GM23248 (cell line): ENCODE data around the gene C9orf57. TPM values are rescaled to one million over a fixed set of nuclear protein-coding genes. Genes with fewer than 3 reads are reported as not detected.

Experiments
- DNase-seq: peaks from one replicate; pipeline ENCODE4 v3.0.0-alpha.2; 2015
- H2AFZ ChIP-seq: fragments of 200-600 bp; sonication (generic); 2 replicates; pipeline ENCODE4 v1.6.1; 2016; ENCODE audit warnings: antibody characterized with exemption
- H3F3A ChIP-seq: fragments of 200-600 bp; sonication (generic); 2 replicates; pipeline ENCODE4 v1.6.1; 2016; ENCODE audit warnings: mild to moderate bottlenecking, antibody characterized with exemption, mixed run types; ENCODE audit not compliant: insufficient read depth
- H3K27ac ChIP-seq: fragments of 200-600 bp; sonication (generic); 2 replicates; pipeline ENCODE4 v1.5.1; 2016; ENCODE audit warnings: mild to moderate bottlenecking
- H3K27me3 ChIP-seq: fragments of 200-600 bp; sonication (generic); replicated peaks from 2 replicates; pipeline ENCODE4 v1.6.1; 2016; ENCODE audit warnings: mild to moderate bottlenecking; ENCODE audit not compliant: insufficient read depth
- H3K36me3 ChIP-seq: fragments of 200-600 bp; sonication (generic); 2 replicates; pipeline ENCODE4 v1.6.1; 2016; ENCODE audit warnings: low read depth, mild to moderate bottlenecking
- H3K4me1 ChIP-seq: fragments of 200-600 bp; sonication (generic); 2 replicates; pipeline ENCODE4 v1.6.1; 2016; ENCODE audit warnings: mild to moderate bottlenecking; ENCODE audit not compliant: insufficient read depth
- H3K4me2 ChIP-seq: fragments of 200-600 bp; sonication (generic); one replicate; pipeline ENCODE4 v1.6.1; 2016; ENCODE audit warnings: mild to moderate bottlenecking; ENCODE audit not compliant: unreplicated experiment
- H3K4me3 ChIP-seq: fragments of 200-600 bp; sonication (generic); 2 replicates; pipeline ENCODE4 v1.5.1; 2016; ENCODE audit warnings: mild to moderate bottlenecking
- H3K79me2 ChIP-seq: fragments of 200-600 bp; sonication (generic); 2 replicates; pipeline ENCODE4 v1.6.1; 2016; ENCODE audit warnings: mild to moderate bottlenecking; ENCODE audit not compliant: insufficient read depth
- H3K9ac ChIP-seq: fragments of 200-600 bp; sonication (generic); 2 replicates; pipeline ENCODE4 v1.6.1; 2016; ENCODE audit warnings: mild to moderate bottlenecking
- H3K9me2 ChIP-seq: fragments of 200-600 bp; sonication (generic); 2 replicates; pipeline ENCODE4 v1.6.1; 2016; ENCODE audit warnings: mixed run types, mild to moderate bottlenecking, moderate library complexity; ENCODE audit not compliant: insufficient read depth
- H3K9me3 ChIP-seq: fragments of 200-600 bp; sonication (generic); one replicate; pipeline ENCODE4 v1.6.1; 2017; ENCODE audit warnings: low read depth
- H4K20me1 ChIP-seq: fragments of 200-600 bp; sonication (generic); 2 replicates; pipeline ENCODE4 v1.6.0; 2016; ENCODE audit not compliant: insufficient read depth
- EZH2 ChIP-seq: fragments of 200-600 bp; sonication (generic); IDR thresholded peaks from 2 replicates; pipeline ENCODE4 v1.6.1; 2018; ENCODE audit warnings: antibody characterized with exemption, mild to moderate bottlenecking; ENCODE audit not compliant: insufficient read depth, poor library complexity, severe bottlenecking
- EZH2phosphoT487 ChIP-seq: fragments of 200-600 bp; sonication (generic); IDR thresholded peaks from 2 replicates; pipeline ENCODE4 v1.6.1; 2018; ENCODE audit warnings: antibody characterized with exemption, moderate library complexity, mild to moderate bottlenecking, low read depth; ENCODE audit not compliant: insufficient read depth
- WGBS, 2 experiments: methylation state at CpG; one replicate each; pipeline ENCODE4 v1.1.6; 2015 to 2017; ENCODE audit warnings: low lambda C conversion rate in 2 of 2, low coverage in 1 of 2; ENCODE audit errors: missing lambda C conversion rate in 2 of 2; 5-methylcytosine and 5-hydroxymethylcytosine counted together
- in situ Hi-C: fragments of 300-500 bp; cut with MboI; formaldehyde crosslinking; loops from 2 replicates; pipeline ENCODE4 v1.15.0; 2020
- polyA plus RNA-seq: library from polyadenylated mRNA; unstranded; fragments of >200 nt; fragmentation: Nextera tagmentation; extraction: Ambion mirVana; gene quantifications from 2 replicates; pipeline ENCODE4 v1.2.1, GENCODE V29; 2016
- total RNA-seq: library from RNA; depleted of rRNA; stranded (reverse); fragments of >200 nt; shearing (Covaris generic); gene quantifications from 2 replicates; pipeline ENCODE4 v1.2.3, GENCODE V29; 2014

C9orf57 gene
- total and polyA plus RNA-seq, 2 experiments from 2014 or later, result not detected

GRCh38 chr9:72042928-72043327 lies 17.5 kb downstream of the C9orf57 start:
- no peak for DNase-seq
- 92 to 94% methylated on average over 3 of the region's 3 CpGs for WGBS, 2 experiments
- in situ Hi-C loops, result loop anchor here (5.0 to 25.0 kb wide), 2 partner anchors 229 to 1144 kb away; no protein-coding TSS in a partner anchor

DNA sequence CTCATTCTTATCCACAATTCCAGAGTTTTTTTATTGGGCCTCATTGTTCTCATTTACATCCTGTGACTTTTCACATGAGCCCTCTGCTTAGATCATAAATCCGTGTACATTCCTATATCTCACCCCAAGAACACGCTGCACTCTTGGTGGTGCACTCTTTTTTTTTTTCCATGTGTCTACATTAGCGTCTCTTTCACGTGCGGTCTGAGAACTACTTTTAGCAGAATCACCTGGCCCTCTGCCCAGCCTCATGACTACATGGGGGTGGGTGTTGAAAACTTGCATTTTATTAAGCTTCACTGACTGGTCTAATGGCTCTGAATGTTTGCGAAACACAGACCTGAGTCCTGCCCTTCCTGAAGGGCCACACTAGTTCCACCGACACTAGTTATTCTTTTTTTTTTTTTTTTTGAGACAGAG lies 18.6 kb downstream of the C9orf57 start:
- H3K4me2 ChIP-seq, result no peak overlapping the region
- no peaks in the 10 kb centered on the region for H4K20me1 ChIP-seq
- H3K9me2 ChIP-seq, result no peaks in the 10 kb centered on the region
- no peak overlapping the region for H2AFZ ChIP-seq
- no peaks in the 10 kb centered on the region for H3K36me3 ChIP-seq
- no peak overlapping the region for H3K9ac ChIP-seq
- H3K4me3 ChIP-seq, result no peak overlapping the region
- H3K27ac ChIP-seq, result 0 out of 2 replicates have a peak overlapping the region, but pooled peaks have one; percentile 3
- TF ChIP-seq EZH2phosphoT487 (no peak), EZH2 (no peak)
- peak; percentile 94 for DNase-seq
- H3K27me3 ChIP-seq, result peaks cover 20% of the 10 kb centered on the region
- WGBS, 2 experiments, result 3 to 5% methylated on average over 7 of the region's 7 CpGs
- H3F3A ChIP-seq, result peaks cover 15% of the 10 kb centered on the region; the same call in 1 of the 2 replicates
- H3K79me2 ChIP-seq, result no peaks in the 10 kb centered on the region
- in situ Hi-C loops, result loop anchor here (5.0 to 25.0 kb wide), 2 partner anchors 231 to 1146 kb away; no protein-coding TSS in a partner anchor
- H3K9me3 ChIP-seq, result no peaks in the 10 kb centered on the region
- H3K4me1 ChIP-seq, result 0 out of 2 replicates have a peak, but pooled peaks cover 4% of the 10 kb centered on the region

More at GRCh38 chr9:72042928-72043327, 17.5 kb downstream of the C9orf57 start:
- no peaks in the 10 kb centered on the region for H4K20me1 ChIP-seq
- no peak for TF ChIP-seq EZH2phosphoT487
- TF ChIP-seq EZH2, result no peak
- H3K4me3 ChIP-seq, result no peak overlapping the region
- H3K4me1 ChIP-seq, result 0 out of 2 replicates have a peak, but pooled peaks cover 4% of the 10 kb centered on the region
- no peak overlapping the region for H2AFZ ChIP-seq
- H3K36me3 ChIP-seq, result no peaks in the 10 kb centered on the region
- no peaks in the 10 kb centered on the region for H3K79me2 ChIP-seq
- no peak overlapping the region for H3K4me2 ChIP-seq
- no peaks in the 10 kb centered on the region for H3K9me3 ChIP-seq
- no peak overlapping the region for H3K9ac ChIP-seq
- no peak overlapping the region for H3K27ac ChIP-seq
- no peaks in the 10 kb centered on the region for H3K9me2 ChIP-seq
- H3F3A ChIP-seq, result peaks cover 15% of the 10 kb centered on the region; the same call in 1 of the 2 replicates
- H3K27me3 ChIP-seq, result peaks cover 20% of the 10 kb centered on the region

GRCh38 chr9:72041369-72041768 lies 19.0 kb downstream of the C9orf57 start:
- in situ Hi-C loops, result loop anchor here (5.0 to 25.0 kb wide), 2 partner anchors 231 to 1146 kb away; no protein-coding TSS in a partner anchor
- H3K9ac ChIP-seq, result no peak overlapping the region
- 0 out of 2 replicates have a peak overlapping the region, but pooled peaks have one; percentile 3 for H3K27ac ChIP-seq
- no peaks in the 10 kb centered on the region for H3K9me3 ChIP-seq
- no peak overlapping the region for H2AFZ ChIP-seq
- peaks cover 19% of the 10 kb centered on the region for H3K27me3 ChIP-seq
- H3K79me2 ChIP-seq, result no peaks in the 10 kb centered on the region
- H3K36me3 ChIP-seq, result no peaks in the 10 kb centered on the region
- TF ChIP-seq EZH2phosphoT487, result no peak
- no peak for TF ChIP-seq EZH2
- 0 out of 2 replicates have a peak, but pooled peaks cover 4% of the 10 kb centered on the region for H3K4me1 ChIP-seq
- H4K20me1 ChIP-seq, result no peaks in the 10 kb centered on the region
- H3F3A ChIP-seq, result peaks cover 15% of the 10 kb centered on the region; the same call in 1 of the 2 replicates
- WGBS, 2 experiments, result 34 to 45% methylated on average over 3 of the region's 3 CpGs
- no peaks in the 10 kb centered on the region for H3K9me2 ChIP-seq
- no peak overlapping the region for H3K4me3 ChIP-seq
- no peak for DNase-seq
- no peak overlapping the region for H3K4me2 ChIP-seq

DNA sequence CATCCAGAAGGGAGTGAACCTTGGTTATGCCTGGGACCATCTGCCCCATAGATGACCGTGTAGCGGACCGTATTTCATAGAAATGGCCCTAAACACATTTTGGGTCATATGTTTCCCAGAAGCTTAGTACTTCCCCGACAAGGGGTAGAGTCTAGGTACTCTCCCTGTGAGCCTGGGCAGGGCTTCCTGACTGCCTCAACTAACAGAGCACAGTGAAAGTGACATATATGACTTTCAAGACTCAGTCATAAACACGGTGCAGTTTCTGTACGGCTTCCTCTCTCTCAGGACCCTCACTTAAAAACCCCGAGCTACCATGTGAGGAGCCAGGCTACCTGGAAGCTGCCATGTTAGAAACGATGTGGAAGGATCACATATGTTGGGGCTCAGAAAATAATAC lies 20.9 kb downstream of the C9orf57 start:
- Histone ChIP-seq H3K36me3 (no peaks in the 10 kb centered on the region), H3K4me2 (no peak overlapping the region), H3K79me2 (no peaks in the 10 kb centered on the region), H4K20me1 (no peaks in the 10 kb centered on the region), H3F3A (peaks cover 15% of the 10 kb centered on the region; the same call in 1 of the 2 replicates), H3K27ac (no peak overlapping the region), H3K9me3 (no peaks in the 10 kb centered on the region), H3K4me3 (no peak overlapping the region), H2AFZ (peak overlapping the region; percentile 55; the same call in 1 of the 2 replicates), H3K9ac (no peak overlapping the region), H3K4me1 (0 out of 2 replicates have a peak, but pooled peaks cover 4% of the 10 kb centered on the region), H3K9me2 (no peaks in the 10 kb centered on the region), H3K27me3 (peaks cover 11% of the 10 kb centered on the region)
- in situ Hi-C loops, result loop anchor here (25.0 kb wide), 1 partner anchor 1148 kb away; no protein-coding TSS in a partner anchor
- TF ChIP-seq EZH2 (no peak), EZH2phosphoT487 (no peak)
- no peak for DNase-seq
- 79 to 87% methylated on average over 8 of the region's 8 CpGs for WGBS, 2 experiments
